ENCODE results near the gene SLC25A51.
"Not testable (repeated sequence)": the region's sequence is repeated elsewhere in the genome, so short reads cannot be mapped to it uniquely, and the experiment has no call there.

The SLC25A51 gene

DNA sequence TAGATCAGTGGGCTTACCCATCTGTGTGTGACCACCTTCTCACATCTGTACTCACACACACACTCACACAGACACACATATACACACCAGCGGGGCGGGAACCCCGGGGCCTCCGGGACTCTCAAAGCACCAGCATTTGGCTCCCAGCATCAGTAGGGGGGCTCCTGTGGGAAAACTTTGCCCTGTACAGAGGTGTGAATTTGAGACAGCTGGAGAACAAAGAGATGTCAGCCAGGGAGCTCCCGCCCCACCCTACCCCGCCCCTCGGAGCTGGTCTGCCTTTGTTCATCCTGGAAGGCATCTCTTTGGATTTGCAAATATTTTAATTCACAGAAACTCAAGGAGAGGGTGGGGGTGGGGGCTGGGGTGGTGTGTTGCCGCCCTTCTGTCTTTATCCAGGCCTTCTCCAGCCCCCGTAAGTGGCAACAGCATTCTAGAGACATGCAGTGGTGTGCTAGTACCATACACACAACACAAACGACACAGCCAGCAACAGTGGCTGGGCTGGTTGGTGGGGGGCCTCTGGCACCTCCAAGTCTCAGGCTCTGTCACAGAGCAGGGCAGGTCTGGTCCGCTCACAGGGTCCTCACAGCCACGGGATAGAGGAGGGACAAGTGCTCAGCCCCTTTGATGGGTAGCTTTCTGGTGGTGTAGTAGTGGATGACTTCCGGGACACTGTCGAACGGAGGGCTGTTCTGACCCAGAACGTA lies 15.5 kb upstream of the SLC25A51 start:
- no peak for DNase-seq

DNA sequence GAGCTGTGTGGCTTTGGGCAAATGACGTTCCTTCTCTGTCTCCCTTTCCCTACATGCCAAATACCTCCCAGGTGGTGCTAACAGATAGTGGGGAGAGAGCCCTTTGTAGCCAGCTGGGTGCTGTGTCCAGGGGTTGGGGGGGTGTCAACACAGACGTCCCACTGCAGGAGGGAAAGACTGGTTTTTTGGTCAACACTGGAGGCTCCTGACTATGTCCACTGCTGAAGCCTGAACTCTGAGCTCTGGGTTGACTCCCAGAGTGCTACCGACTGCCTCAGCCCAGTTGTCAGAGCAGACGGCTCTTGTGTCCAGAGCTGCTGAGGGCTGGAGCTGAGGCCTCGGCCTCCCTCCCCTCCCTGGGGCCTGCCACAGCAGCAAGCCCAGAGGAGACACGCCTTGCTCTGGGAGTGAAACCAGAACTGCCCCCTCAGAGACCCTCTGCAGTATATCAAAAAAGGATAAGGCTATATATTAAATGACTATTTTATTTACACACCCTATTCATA lies 14.8 kb upstream of the SLC25A51 start:
- DNase-seq = no peak

DNA sequence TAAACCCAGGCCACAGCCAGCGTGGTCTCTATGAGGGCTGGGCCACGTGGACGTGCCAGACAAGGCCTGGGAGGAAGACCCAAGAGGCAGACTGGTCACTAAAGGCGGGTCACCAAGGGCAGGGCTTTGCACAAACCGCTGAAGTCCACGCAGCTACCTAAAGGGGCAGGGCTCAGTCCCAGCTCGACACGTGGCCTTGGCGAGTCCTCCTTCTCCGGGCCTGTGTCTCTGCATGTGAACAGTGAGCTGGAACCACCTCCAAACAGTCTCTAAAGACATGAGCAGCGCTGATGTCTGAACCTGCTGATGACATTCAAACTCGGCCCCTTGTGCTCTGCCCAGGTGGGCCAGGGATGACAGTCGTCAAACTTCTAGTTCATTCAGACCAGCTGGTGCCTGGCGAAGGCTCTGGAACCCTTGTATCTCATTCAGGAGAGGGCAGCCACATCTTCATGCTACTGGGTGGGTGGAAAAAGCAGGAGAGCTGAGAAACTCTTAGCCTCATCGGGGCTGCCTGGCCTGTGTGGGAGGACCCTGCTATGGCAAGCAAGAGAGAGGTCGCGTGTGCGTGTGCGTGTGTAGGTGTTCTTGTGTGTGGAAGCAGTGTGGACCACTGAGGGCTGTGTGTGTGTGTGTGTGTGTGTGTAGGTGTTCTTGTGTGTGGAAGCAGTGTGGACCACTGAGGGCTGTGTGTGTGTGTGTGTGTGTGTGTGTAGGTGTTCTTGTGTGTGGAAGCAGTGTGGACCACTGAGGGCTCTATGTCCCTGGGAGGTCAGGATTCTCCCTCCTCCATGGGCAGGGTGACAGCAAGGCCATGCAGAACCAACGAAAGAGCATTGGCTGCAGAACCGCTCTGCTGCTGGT lies 14.1 kb upstream of the SLC25A51 start:
- no peak for DNase-seq

- DNase-seq = no peak
Measured at GRCh38 chr9:37917313-37917731, 13.4 kb upstream of the SLC25A51 start.

GRCh38 chr9:37916471-37917312 lies 12.8 kb upstream of the SLC25A51 start:
- no peak for DNase-seq

DNA sequence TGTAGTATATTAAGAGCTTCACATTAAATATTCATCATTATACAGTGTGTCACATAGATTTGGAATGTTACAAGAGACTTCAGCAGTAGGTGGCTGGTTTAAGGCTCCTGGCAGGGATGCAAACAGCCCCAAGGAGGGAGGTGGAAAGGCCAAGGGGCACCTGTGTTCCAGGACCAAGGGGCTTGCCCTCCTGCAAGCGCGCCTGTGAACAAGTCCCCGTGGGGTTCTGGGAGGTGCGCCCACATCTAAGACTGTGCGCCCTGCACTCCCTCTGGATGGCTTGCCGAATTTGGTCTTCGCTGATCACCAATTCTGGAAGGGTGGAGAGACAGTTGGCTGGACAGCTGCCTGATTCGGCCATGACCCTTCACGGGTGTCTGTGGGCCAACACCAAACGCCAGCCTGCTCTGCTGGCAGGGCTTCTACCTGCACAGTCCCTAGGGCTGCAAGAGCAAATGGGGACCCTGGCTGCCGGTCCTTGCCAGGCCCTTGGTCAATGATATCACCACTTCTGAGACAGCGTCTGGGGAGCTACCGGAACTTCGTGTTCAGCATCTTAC lies 12.1 kb upstream of the SLC25A51 start:
- no peak for DNase-seq

DNA sequence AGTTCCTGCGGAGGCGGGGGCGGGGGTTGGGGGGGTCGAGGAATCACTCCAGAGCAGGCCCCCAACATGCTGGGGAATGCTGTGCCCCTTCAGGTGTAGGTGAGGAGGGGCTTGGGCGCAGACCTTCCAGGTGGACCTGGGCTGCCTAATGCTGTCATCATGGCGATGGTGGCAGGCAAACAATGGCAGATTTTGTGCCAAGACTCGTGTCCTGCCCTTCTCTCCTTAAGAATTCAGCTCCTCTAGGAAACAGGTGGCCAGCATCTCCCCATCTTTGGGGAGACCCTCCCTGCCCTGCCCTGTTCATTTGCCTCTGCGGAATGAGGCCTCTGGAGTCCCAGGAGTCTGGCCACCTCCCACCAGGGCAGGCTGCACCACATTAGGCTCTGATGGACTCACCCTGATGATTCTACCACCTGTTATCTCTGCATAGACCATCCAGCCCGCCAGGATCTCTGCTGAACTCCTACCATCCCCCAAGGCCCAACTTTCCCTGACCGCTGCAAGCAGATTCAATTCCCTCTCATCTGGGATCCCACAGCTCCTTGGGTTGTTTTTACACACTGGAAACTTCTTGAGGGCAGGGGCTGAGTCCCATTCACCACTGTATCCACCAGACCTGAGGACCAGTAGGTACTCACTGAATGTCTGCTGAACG lies 10.9 kb upstream of the SLC25A51 start:
- peak; percentile 16 for DNase-seq

GRCh38 chr9:37914154-37914551 lies 10.2 kb upstream of the SLC25A51 start:
- peak; percentile 27 for DNase-seq

DNA sequence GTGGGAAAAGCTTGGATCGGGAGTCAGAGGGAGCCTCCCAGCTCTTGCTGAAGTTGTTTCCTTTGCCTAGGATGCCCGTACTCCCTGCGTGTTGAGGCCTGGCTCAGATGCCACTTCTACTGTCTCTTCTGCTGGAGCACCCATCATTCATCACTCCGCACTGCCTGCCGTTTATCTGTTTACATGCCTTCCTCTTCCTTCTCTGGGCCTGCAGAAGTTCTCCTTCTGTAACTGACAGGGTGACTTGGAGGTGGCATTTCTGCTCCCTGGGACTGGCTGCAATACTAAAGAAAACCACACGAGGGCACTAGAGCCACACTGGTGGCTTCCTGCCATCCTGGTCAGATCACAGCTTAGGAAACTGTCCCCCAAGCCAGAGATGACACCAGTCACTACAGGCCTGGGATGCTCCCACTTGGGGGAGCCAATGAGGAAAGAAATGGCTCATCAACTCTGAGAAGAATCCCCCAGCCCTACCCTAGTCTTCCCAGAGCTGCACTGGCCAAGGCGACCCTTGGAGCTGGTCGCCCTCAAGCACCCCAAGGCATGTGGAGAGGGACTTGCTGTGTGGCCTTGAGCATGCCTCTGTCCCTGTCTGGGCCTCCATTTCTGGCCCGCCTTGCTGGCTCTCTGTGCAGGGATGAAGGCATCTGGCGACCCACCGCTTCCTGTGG lies 9.7 kb upstream of the SLC25A51 start:
- DNase-seq = peak; percentile 91

DNA sequence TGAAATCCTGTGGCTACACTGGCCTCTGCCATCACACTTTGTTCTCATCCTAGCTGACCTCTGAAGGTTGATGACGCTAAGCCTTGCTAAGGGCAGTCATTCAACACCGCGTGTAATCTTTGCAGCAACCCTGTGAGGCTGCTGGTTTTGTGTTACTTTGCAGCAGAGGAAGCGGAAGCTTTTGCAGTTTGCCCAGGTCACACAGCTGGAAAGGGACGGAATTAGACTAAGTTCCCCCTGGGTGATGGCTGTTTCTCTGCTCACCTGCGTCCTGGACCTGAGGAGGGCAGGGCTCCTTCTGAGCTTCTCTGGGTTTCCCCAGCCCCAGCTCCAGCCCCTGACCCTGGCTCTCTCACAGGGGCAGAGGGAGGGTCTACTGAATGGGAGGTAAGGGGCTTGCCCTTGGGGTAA lies 7.3 kb upstream of the SLC25A51 start:
- no peak for DNase-seq

- no peak for DNase-seq
Measured at GRCh38 chr9:37910271-37910670, 6.3 kb upstream of the SLC25A51 start.

DNA sequence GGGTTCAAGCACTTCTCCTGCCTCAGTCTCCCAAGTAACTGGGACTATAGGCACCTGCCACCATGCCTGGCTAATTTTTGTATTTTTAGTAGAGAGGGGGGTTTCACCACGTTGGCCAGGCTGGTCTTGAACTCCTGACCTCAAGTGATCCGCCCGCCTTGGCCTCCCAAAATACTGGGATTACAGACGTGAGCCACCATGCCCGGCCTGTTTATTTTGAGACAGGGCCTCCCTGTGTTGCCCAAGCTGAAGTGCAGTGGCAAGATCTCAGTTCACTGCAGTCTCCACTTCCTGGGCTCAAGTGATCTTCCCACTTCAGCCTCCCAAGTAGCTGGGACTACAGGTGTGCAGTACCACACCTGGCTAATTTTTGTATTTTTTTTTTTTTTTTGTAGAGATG lies 5.9 kb upstream of the SLC25A51 start:
- not testable (repeated sequence) for DNase-seq

DNA sequence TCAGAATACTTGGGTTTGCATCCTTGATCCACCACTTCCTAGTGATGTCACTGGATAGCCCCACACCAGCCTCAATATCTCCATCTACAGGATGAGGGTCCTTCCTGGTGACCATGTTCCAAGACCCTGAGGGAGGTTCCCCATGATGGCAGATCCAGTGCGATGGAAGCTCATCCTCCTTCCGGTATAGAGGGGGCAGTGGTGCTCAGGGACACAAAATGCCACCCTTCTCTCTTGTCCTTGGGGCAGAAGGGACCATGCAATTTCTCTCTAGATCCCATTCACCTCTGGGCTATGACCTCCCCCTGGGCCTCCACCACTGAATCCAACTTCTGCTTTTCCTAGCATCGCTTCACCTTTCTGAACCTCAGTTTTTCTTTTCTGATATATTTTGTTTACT lies 5.4 kb upstream of the SLC25A51 start:
- no peak for DNase-seq

DNA sequence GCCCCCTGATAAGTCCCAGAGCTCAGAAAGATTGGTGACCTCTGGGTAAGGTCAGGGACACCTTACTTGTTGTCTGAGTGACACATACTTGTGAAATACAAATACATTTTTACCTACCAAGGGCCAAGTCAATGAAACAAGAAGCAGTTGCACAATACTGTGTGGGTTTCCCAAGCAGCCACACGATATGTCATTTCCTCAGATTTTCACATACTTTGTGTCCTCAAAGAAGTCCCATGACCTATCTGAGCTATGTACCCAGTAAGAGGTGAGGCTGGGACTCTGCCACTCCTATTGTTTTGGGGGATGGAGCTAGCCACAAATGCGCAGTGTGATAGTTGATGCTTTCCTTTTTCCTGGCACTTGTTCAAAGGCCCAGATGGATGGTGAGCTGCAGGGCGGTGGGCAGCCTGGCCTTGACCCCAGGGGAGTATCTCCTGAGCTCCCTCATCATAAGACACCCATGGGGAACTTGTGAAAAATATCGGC lies 4.8 kb upstream of the SLC25A51 start:
- DNase-seq = no peak

GRCh38 chr9:37908283-37908682 lies 4.4 kb upstream of the SLC25A51 start:
- no peak for DNase-seq

DNA sequence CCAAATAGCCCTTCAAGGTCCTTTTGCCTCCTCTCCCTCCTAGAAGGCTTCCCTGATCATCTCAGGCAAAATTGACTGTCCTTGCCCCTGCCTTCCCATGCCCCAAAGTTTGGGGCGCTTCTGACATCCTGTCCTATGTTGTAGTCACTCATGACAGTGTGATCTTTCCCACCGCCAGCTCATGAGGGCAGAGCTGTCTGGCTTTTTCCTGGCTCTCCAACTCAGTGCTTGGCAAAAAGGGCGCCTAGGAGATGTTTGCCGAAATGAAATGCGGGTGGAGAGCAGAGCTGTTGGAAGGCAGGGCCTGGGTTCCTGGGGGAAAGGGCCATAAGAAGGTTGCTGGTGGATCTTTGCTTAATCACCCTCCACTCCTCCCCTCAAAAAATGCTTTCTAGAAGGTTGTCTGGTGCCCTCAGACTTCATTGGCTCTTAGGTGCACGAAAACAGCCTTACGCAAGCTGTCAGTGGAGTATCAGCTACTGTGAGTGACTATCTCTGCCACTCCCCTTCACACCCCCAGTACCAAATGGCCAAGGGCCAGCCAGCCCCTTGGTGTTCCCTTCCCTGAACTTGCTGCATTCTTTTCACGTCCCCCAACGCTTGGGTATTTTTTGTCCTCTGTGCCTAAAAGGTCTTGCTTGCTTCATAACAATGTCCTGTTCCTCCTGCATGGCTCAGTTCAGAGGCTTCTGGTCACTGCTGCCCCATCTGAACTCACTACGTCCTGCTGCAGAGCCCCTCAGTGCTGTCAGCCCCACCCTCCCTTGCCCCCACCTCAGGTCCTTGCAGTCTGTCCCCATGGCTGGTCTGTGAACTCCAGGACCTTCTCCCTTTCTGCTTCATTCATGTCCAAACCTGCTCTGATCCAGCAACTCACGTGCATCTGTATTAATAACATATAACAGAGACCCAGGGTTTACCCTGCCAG lies 2.6 kb upstream of the SLC25A51 start:
- DNase-seq = no peak

DNA sequence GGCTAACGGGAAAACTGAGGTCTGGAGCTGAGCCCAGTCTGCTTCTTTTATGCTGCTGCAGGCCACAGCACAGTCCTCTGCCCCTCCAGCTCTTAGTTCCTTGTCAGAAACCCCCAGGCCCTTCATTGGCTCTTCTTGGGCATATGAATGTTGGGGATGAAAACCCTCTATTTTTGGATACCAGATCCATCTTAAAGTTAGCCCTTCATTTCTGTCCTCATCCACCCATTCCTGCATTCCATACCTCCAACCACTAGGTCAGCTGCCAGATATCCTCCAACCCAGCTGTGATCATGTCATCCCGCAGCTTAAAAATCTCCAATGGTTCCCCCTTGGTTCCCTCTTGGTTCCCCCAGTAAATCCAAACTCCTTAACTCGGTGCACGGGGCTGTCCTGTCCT lies 1.8 kb upstream of the SLC25A51 start:
- no peak for DNase-seq

DNA sequence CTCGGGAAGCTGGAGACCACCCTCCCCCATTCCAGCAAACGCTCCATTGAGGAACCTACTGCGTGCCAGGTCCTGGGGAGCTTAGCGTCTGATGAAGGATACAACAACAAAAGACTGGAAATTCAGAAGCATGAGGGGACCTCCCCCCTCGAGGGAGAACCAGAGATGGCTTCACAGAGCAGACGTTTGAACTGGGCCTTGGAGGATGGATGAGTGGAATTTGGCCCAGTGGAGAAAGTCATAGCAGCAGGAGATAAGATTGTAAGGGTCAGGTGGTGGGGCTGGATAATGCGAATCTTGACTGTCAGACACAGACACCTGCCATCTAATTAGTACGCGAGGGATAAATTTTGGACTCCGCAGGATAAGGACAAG lies 1.2 kb upstream of the SLC25A51 start:
- no peak for DNase-seq

DNA sequence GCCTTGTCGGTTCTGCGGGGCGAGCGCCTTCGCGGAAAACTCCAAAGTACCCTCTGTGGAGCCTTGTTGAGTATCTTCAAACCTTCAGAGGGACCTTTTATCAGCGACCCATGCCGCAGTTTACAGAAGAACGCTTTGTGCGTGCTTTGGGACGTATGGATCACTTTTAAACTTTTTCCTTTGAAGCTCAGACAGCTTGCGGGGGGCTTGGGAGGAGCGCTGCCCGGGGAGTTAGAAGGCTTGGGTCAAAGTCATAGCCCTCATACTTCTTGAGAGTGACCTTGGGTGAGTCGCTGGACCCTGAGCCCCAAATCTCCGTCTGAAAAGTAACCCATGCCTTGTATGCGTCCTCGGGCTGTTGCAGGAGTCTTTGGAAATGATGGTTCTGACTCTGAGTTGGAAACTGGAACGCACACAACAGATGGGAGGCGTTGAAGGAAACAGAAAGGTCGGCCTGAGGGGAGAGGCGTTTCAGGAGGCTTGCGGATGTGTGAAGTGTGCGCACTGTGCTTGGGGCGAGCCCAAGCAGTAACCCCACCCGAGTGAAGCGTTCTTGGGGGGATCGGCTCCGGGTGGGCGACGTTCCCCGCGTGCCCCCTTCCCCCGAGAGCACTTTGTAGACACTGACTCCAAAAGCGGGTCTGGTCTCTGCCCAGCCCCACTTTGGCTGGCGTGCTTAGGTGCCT lies 661 bp upstream of the SLC25A51 start:
- DNase-seq = no peak
